Activated T-cell treated with anti-CD3 and anti-CD28 coated beads, Interleukin-2, amount 50 U/mL, for 24 hours (primary cell): ENCODE measurements around the gene MN1.

Experiments used
- DNase-seq: peaks from one replicate; pipeline ENCODE4 v3.0.0-alpha.2; 2020
- H3K27ac Mint-ChIP-seq: 2 replicates; pipeline ENCODE4 v1.8.0; 2020; ENCODE audit warnings: mild to moderate bottlenecking, mixed read lengths
- H3K27me3 Mint-ChIP-seq: 2 replicates; pipeline ENCODE4 v1.8.0; 2020; ENCODE audit warnings: mixed read lengths
- H3K36me3 Mint-ChIP-seq: 2 replicates; pipeline ENCODE4 v1.8.0; 2020; ENCODE audit warnings: low read depth, mixed read lengths
- H3K4me1 Mint-ChIP-seq: 2 replicates; pipeline ENCODE4 v1.8.0; 2020; ENCODE audit warnings: low read depth, mixed read lengths
- H3K4me3 Mint-ChIP-seq: 2 replicates; pipeline ENCODE4 v1.8.0; 2020; ENCODE audit warnings: mild to moderate bottlenecking, moderate library complexity, mixed read lengths
- H3K9me3 Mint-ChIP-seq: 2 replicates; pipeline ENCODE4 v1.8.0; 2020; ENCODE audit warnings: mixed read lengths

MN1 gene

DNA sequence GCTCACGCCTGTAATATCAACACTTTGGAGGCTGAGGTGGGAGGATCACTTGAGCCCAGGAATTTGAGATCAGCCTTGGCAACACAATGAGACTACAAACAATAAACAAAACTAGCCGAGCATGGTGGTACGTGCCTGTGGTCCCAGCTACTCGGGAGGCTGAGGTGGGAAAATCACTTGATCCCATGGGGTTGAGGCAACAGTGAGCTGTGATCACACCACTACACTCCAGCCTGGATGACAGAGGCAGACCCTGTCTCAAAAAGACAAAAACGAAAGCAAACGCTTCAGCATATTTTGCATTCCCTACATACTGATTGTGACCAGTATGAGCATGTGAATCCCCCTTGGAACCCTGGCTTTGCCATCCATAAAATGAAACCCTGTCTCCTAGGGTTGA is 33.9 kb upstream of the MN1 start:
- no peak overlapping the region for H3K4me3 Mint-ChIP-seq
- H3K9me3 Mint-ChIP-seq: peaks cover 7% of the 10 kb centered on the region
- peaks cover 12% of the 10 kb centered on the region for H3K4me1 Mint-ChIP-seq
- no peak overlapping the region for H3K27ac Mint-ChIP-seq
- peaks cover 12% of the 10 kb centered on the region for H3K36me3 Mint-ChIP-seq
- DNase-seq: no peak
- no peaks in the 10 kb centered on the region for H3K27me3 Mint-ChIP-seq

DNA sequence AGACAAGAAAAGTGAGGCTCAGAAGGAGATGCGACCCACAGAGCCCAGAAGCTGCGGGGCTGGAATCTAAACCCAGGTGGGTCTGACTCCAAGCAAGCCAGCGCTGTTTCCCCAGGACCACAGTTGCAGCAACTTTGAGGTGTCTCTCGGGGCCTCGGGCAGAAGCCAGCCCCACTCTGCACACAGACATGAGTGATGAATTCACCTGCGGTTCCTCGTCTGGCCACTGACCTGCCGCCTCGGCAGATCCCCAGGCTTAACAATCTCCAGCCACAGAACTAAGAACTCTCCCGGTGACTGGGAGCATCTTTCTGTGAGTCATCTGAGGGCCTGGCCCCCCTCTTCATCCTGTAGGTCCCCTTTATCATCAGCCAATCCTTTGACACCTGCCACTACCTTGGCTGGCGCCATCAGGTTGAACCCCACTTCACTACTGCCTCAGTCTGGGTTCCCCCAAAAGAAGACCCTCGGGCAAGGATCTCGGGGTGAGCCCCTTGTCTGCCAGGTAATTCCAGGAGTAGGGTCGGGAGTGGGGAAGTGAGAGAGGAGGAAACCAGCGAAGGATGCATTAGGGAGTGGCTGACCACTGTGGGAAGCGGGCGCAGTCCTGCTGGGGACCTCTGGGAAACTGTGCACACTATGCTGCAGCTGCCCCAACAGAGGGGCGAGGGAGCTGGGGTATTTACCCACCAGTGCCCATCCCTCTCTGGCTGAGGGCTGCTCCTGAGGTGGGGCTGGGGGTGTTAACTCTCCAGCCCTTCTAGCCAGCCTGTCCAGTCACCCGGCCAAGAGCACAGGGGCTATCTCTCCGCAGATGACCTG is 33.0 kb upstream of the MN1 start:
- no peak for DNase-seq
- peaks cover 9% of the 10 kb centered on the region for H3K36me3 Mint-ChIP-seq
- H3K9me3 Mint-ChIP-seq: peaks cover 7% of the 10 kb centered on the region
- no peaks in the 10 kb centered on the region for H3K27me3 Mint-ChIP-seq
- H3K27ac Mint-ChIP-seq: no peak overlapping the region
- peaks cover 12% of the 10 kb centered on the region for H3K4me1 Mint-ChIP-seq
- H3K4me3 Mint-ChIP-seq: no peak overlapping the region

DNA sequence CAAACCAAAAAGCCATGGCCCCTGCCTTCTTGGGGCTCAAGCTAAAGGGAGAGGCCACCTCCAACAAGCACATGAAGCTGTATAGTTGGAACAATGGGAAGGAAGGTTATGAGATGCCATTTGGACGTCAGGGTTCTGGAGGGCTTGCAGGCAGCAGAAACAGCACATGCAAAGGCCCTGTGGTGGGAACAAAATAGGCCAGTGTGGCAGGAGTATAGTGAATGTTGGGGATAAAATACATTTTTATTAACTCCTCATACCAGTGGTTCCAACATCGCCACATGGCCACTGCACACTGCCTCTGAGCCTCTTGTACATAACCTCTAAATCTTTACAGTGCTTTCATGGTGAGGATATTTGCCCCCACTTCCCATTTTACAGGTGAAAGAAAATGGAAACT is 32.2 kb upstream of the MN1 start:
- Mint-ChIP-seq H3K9me3 (peaks cover 6% of the 10 kb centered on the region), H3K36me3 (peaks cover 5% of the 10 kb centered on the region), H3K4me1 (peaks cover 12% of the 10 kb centered on the region), H3K4me3 (no peak overlapping the region), H3K27ac (no peak overlapping the region), H3K27me3 (no peaks in the 10 kb centered on the region)
- DNase-seq: no peak

DNA sequence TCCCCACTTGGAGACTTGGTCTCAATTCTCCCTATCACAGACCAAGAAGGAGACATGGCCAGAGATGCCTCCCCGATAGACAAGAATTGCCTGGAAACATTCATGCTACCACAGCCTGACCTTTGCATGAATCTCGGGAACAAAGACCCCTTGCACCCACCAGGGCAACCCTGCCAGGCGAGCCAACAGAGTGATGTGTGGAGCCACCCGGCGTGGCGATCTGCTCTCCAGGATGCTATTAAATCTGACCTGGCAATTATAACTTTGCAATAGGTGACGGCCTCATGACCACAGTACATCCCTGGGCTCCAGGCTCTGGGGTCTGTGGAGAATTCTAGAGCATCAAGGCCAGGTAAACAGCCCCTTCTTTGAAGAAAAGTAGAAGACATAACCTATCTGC is 31.1 kb upstream of the MN1 start:
- peaks cover 12% of the 10 kb centered on the region for H3K4me1 Mint-ChIP-seq
- H3K27me3 Mint-ChIP-seq: no peaks in the 10 kb centered on the region
- no peaks in the 10 kb centered on the region for H3K9me3 Mint-ChIP-seq
- H3K27ac Mint-ChIP-seq: no peak overlapping the region
- DNase-seq: no peak
- no peak overlapping the region for H3K4me3 Mint-ChIP-seq
- H3K36me3 Mint-ChIP-seq: peaks cover 3% of the 10 kb centered on the region

DNA sequence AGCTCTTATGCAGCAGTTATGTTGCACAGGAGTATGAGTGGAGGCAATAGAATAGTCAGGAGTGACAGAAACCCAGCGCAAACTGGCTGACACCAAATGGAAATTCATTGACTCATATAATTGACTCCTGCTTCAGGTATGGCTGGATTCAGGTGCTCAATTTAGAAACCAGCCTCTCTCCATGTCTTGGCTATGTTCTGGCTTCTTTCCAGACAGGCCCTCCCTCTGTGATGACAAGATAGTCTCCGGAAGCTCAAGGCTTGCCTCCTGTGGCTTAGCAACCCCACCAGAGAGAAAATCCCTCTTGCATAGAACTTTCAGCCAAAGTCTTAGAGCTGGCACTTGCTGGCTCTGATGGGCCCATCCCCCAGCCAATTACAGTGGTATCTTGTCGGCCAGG is 28.1 kb upstream of the MN1 start:
- Mint-ChIP-seq H3K4me1 (peaks cover 12% of the 10 kb centered on the region), H3K36me3 (peaks cover 2% of the 10 kb centered on the region), H3K9me3 (no peaks in the 10 kb centered on the region), H3K4me3 (no peak overlapping the region), H3K27ac (no peak overlapping the region), H3K27me3 (no peaks in the 10 kb centered on the region)
- DNase-seq: no peak

DNA sequence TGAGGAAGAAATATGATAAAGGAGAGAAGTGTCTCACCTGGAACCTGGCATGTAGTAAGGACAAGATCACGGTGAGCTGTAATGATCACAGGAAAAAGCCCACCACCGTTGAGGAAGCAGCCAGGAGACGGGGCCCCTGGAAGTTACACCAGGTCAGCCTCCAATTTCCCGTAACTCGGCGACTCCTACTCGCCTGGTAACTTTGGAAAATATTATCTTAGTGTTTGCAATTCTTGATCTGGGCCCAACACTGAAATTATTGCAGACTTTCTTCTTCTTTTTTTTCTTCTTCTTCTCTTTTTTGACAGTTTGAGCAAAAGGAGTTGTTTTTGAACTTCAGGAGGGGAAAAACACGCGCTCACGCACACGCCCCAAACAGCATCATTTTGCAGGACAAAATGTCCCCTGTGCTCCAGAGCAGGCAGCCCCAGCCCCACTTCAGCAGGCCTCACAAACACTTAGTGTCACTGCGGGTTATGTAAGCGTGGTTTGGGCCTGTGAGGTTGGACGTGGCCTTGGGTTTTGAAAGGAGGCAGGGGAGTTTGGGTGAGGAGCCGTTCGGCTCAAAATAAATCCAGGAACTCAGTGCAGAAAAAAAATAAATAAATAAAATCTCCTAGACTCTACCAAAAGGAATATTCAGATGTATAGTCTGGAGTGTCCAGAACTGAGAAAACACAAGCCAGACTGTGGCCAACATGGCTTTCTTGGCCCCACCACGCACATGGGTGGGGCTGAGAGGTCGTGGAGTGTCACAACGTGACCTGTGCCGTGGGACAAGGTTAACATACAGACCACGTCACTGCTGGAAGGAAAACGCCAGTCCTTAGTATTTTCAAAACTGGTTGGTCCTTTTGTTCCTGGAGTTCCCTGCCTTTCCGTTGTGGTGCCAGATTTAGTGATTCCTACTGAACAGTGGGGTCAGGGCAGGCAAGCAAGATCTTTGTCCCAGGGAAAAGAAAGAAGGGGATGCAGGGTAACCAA is 26.3 kb upstream of the MN1 start:
- Mint-ChIP-seq H3K36me3 (no peaks in the 10 kb centered on the region), H3K4me3 (no peak overlapping the region), H3K9me3 (no peaks in the 10 kb centered on the region), H3K27me3 (no peaks in the 10 kb centered on the region), H3K4me1 (peaks cover 12% of the 10 kb centered on the region), H3K27ac (no peak overlapping the region)
- DNase-seq: no peak

GRCh38 chr22:27825174-27825573 is 23.6 kb upstream of the MN1 start:
- H3K36me3 Mint-ChIP-seq: no peaks in the 10 kb centered on the region
- H3K4me1 Mint-ChIP-seq: no peaks in the 10 kb centered on the region
- no peaks in the 10 kb centered on the region for H3K9me3 Mint-ChIP-seq
- no peak overlapping the region for H3K27ac Mint-ChIP-seq
- H3K27me3 Mint-ChIP-seq: no peaks in the 10 kb centered on the region
- peak; percentile 37 for DNase-seq
- H3K4me3 Mint-ChIP-seq: no peak overlapping the region

GRCh38 chr22:27823221-27823620 is 21.7 kb upstream of the MN1 start:
- Mint-ChIP-seq H3K9me3 (no peaks in the 10 kb centered on the region), H3K27ac (no peak overlapping the region), H3K36me3 (no peaks in the 10 kb centered on the region), H3K4me3 (no peak overlapping the region), H3K4me1 (no peaks in the 10 kb centered on the region), H3K27me3 (no peaks in the 10 kb centered on the region)
- no peak for DNase-seq

GRCh38 chr22:27820896-27821866 is 19.6 kb upstream of the MN1 start:
- Mint-ChIP-seq H3K4me3 (no peak overlapping the region), H3K27me3 (no peaks in the 10 kb centered on the region), H3K9me3 (no peaks in the 10 kb centered on the region), H3K36me3 (no peaks in the 10 kb centered on the region), H3K4me1 (no peaks in the 10 kb centered on the region), H3K27ac (no peak overlapping the region)
- DNase-seq: no peak

DNA sequence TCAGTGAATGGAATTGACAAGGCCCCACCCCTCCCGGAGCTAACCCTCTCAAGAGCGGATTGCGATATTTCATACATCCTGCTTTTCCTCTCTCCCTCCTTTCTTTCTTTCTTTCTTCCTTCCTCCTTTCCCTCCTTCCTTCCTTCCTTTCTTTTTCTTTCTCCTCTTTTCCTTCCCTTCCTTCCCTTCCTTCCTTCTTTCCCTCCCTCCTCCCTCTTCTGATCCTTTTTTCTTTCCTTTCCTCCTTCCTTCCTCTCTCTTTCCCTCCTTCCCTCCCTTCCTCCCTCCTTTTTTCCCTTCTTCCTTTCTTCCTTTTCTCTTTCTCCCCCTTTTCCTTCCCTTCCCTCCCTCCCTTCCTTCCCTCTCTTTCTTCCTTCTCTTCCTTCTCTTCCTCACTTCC is 15.0 kb upstream of the MN1 start:
- Mint-ChIP-seq H3K27ac (no peak overlapping the region), H3K27me3 (no peaks in the 10 kb centered on the region), H3K4me1 (no peaks in the 10 kb centered on the region), H3K9me3 (no peaks in the 10 kb centered on the region), H3K36me3 (no peaks in the 10 kb centered on the region), H3K4me3 (no peak overlapping the region)
- DNase-seq: no peak

DNA sequence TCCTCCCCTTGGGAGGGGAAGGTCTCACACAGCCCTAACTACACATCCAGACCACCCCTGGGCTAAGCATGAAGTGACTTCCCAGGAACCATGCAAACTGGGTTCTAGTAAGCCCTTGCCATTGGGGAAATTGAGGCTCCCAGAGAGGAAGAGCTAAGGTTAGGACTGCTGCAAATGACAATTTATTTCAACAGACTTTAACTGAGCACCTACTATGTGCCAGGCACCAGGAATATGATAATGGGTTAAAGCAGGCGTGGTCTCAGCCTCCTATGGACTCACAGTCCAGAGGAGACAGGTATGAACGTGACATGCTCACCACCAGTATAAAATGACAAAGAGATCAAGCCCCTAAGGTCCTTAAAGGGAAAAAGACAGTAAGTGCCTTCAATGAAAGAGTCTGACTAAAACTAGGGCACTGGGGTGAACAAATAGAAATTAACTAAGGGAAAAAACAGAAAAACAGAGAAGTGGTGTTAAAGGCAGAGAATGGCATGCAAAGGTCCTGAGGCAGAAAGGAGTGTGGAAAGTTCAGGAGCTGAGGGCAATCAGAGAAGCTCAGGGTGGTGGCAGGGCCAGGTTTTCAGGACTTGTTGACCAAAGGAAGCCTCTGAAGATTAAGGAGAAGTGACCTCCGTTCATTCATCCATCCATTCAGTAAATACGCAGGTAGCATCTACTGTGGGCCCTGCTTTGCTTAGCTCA is 14.4 kb upstream of the MN1 start:
- Mint-ChIP-seq H3K27me3 (no peaks in the 10 kb centered on the region), H3K4me1 (no peaks in the 10 kb centered on the region), H3K4me3 (no peak overlapping the region), H3K27ac (no peak overlapping the region), H3K9me3 (no peaks in the 10 kb centered on the region), H3K36me3 (no peaks in the 10 kb centered on the region)
- no peak for DNase-seq

DNA sequence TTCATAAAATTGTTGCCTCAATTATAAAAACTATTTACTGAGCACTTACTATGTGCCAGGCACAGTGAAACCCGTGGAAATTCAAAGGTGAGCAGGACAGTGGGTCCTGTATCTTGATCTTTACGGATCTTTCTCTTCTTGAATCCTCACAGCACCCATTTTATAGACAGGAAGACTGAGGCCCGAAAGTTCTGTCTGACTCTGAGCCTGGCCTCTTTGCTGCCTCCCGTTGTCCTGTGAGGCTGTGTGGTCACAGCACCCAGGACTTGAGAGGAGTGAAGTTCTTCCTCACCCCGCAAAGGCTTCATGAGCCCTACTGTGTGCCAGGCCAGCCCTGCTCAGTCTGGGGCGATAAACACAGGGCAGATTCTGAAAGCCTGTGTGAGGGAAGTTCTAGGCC is 13.4 kb upstream of the MN1 start:
- H3K4me1 Mint-ChIP-seq: no peaks in the 10 kb centered on the region
- DNase-seq: no peak
- H3K27ac Mint-ChIP-seq: no peak overlapping the region
- no peaks in the 10 kb centered on the region for H3K36me3 Mint-ChIP-seq
- no peaks in the 10 kb centered on the region for H3K9me3 Mint-ChIP-seq
- no peak overlapping the region for H3K4me3 Mint-ChIP-seq
- no peaks in the 10 kb centered on the region for H3K27me3 Mint-ChIP-seq

DNA sequence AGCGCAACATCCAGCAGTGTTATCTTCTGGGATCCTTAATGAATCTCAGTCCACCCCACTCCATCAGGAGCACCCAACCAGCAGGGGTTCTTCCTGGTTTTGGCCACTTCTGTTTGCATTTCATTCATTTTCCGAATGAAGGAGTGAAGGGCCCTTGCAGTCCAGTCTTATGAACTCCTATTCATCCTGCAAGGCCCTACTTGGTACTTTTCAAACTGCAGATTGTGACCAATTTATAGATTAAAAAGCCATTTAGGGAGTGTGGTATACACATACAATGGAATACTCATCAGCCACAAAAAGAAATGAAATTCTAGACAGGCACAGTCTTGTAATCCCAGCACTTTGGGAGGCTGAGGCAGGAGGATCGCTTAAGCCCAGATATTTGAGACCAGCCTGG is 10.2 kb upstream of the MN1 start:
- DNase-seq: no peak
- Mint-ChIP-seq H3K4me1 (no peaks in the 10 kb centered on the region), H3K27ac (no peak overlapping the region), H3K9me3 (no peaks in the 10 kb centered on the region), H3K4me3 (no peak overlapping the region), H3K27me3 (peaks cover 6% of the 10 kb centered on the region), H3K36me3 (no peaks in the 10 kb centered on the region)
